Astrocyte of the cerebellum (primary cell): ENCODE data around the gene NHSL2.

ENCODE experiments used
- DNase-seq: peaks from one replicate; pipeline ENCODE4 v3.0.0-alpha.2; 2011; ENCODE audit warnings: low read depth
- H3K4me3 ChIP-seq: 2 replicates; pipeline ENCODE4 v1.5.1; 2011; ENCODE audit warnings: mild to moderate bottlenecking, low read depth, low read length, moderate library complexity
- in situ Hi-C: cut with HindIII; loops from 2 replicates; pipeline ENCODE4 v1.10.0; 2017; ENCODE audit warnings: low sequenced_read_pairs
- TF ChIP-seq, protein P1 (sequence below): IDR thresholded peaks from 2 replicates; pipeline ENCODE4 v1.5.1; 2012; ENCODE audit warnings: low read length, low read depth, moderate library complexity, mild to moderate bottlenecking; ENCODE audit errors: missing control alignments

The NHSL2 gene

DNA sequence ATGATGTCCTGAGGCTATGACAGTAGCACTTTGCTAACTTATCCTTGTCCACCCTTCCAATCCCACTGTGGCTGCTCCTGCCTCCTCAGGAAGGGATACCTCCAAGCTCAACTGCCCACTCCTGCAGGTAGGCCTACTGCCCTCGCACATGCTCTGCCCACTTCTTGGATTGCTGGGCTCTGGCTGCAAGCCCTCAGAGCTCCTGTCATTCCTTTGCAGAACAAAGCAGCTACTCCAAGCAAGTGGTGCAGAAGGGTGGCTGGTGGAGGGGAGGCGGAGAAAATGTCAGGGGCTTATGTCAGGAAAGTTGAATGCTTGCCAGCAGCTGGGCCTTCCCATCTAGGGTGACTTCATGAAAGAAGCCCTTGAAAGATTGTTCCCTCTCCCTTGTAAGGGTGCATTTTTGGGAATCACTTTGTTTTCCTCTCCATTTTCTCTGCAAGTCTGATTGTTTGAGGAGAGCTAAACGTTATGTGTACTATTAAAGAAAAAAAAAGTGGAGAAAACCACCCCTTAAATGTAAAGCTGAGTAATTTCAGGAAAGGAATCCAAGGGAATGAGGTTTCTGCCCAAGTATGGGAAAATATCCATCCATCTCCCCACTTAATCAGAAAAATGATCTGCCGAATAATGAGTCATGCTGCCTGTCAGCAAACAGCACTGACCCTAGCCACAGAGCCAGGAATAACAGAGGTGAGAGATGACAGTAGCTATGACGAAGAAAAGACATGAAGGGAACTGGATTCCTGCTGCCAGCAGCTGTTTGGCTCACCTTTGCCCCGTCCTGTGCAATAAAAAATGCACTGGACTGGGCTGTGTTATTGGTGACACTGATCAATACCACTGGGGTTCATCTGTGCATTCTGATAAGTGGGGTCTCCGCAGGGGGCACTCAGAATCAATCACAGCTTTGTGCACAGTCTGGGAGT, 119.1 kb downstream of the NHSL2 start:
- TF ChIP-seq, protein P1, sequence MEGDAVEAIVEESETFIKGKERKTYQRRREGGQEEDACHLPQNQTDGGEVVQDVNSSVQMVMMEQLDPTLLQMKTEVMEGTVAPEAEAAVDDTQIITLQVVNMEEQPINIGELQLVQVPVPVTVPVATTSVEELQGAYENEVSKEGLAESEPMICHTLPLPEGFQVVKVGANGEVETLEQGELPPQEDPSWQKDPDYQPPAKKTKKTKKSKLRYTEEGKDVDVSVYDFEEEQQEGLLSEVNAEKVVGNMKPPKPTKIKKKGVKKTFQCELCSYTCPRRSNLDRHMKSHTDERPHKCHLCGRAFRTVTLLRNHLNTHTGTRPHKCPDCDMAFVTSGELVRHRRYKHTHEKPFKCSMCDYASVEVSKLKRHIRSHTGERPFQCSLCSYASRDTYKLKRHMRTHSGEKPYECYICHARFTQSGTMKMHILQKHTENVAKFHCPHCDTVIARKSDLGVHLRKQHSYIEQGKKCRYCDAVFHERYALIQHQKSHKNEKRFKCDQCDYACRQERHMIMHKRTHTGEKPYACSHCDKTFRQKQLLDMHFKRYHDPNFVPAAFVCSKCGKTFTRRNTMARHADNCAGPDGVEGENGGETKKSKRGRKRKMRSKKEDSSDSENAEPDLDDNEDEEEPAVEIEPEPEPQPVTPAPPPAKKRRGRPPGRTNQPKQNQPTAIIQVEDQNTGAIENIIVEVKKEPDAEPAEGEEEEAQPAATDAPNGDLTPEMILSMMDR: no peak
- peak; percentile 51 for DNase-seq
- H3K4me3 ChIP-seq: no peak overlapping the region
- in situ Hi-C loops: no loop called here

DNA sequence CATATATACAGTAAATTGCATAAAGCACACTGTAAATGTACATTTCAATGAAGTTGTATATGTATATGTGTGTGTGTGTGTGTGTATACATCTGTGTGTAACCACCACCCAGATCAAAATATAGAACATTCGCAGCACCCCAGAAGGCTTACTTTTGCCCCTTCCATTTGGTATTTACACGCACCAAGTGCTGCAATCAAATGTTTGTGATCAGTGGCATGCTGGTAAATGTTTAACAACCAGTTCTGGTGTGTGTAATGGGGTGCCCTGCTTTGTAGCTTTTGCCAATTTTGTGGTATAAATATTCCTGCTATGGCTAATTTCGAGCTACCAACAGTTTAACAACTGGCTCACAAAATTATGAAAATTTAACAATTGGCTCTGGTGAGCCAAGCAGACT, 119.8 kb downstream of the NHSL2 start:
- in situ Hi-C loops: no loop called here
- no peak overlapping the region for H3K4me3 ChIP-seq
- TF ChIP-seq, protein P1: no peak
- no peak for DNase-seq

GRCh38 chrX:72031118-72031517, 120.5 kb downstream of the NHSL2 start:
- no peak overlapping the region for H3K4me3 ChIP-seq
- no peak for DNase-seq
- in situ Hi-C loops: no loop called here
- TF ChIP-seq, protein P1: no peak

- in situ Hi-C loops: no loop called here
- TF ChIP-seq, protein P1: no peak
- no peak overlapping the region for H3K4me3 ChIP-seq
- no peak for DNase-seq
Measured at GRCh38 chrX:72031634-72032033, 121.0 kb downstream of the NHSL2 start.

- H3K4me3 ChIP-seq: no peak overlapping the region
- no peak for DNase-seq
- in situ Hi-C loops: no loop called here
- TF ChIP-seq, protein P1: no peak
Measured at GRCh38 chrX:72037601-72038000, 127.0 kb downstream of the NHSL2 start.

- TF ChIP-seq, protein P1: no peak
- no peak for DNase-seq
- in situ Hi-C loops: no loop called here
- no peak overlapping the region for H3K4me3 ChIP-seq
Measured at GRCh38 chrX:72038016-72038415, 127.4 kb downstream of the NHSL2 start.
